ENCODE measurements around the gene AGPAT3.

AGPAT3 gene

GRCh38 chr21:44024257-44024656 is 159.2 kb downstream of the AGPAT3 start:
- no peak for DNase-seq (ENCODE audit: low spot score)

GRCh38 chr21:44024887-44025353 is 159.9 kb downstream of the AGPAT3 start:
- DNase-seq (ENCODE audit: low spot score) = no peak

- no peak for DNase-seq (ENCODE audit: low spot score)
These were observed 162.7 kb downstream of the AGPAT3 start for GRCh38 chr21:44027607-44028286.

- no peak for DNase-seq (ENCODE audit: low spot score)
These were observed 163.2 kb downstream of the AGPAT3 start for GRCh38 chr21:44028287-44028659.

GRCh38 chr21:44029460-44030087 is 164.6 kb downstream of the AGPAT3 start:
- DNase-seq (ENCODE audit: low spot score) = no peak

- no peak for DNase-seq (ENCODE audit: low spot score)
These were observed 170.2 kb downstream of the AGPAT3 start for GRCh38 chr21:44035244-44035643.

All from CD4-positive, alpha-beta T cell treated with Interleukin-15 for 4 hours (primary cell).